K562 (cell line): ENCODE results near the gene MTRF1L.

Source experiments
- SMARCA4 ChIP-seq: fragments of 450-650 bp; IDR thresholded peaks from 2 replicates; pipeline ENCODE4 v1.6.1; 2016
- TCF7L2 ChIP-seq: fragments of 150-350 bp; IDR thresholded peaks from 2 replicates; pipeline ENCODE4 v1.6.1; 2016; ENCODE audit warnings: low read depth, mild to moderate bottlenecking, low read length, moderate library complexity
- TF ChIP-seq, protein P1 (sequence below): sonication (generic); formaldehyde crosslinking; IDR thresholded peaks from 2 replicates; pipeline ENCODE4 v1.8.1; 2023; ENCODE audit warnings: missing genetic modification reagents, mild to moderate bottlenecking, borderline replicate concordance

DNA sequence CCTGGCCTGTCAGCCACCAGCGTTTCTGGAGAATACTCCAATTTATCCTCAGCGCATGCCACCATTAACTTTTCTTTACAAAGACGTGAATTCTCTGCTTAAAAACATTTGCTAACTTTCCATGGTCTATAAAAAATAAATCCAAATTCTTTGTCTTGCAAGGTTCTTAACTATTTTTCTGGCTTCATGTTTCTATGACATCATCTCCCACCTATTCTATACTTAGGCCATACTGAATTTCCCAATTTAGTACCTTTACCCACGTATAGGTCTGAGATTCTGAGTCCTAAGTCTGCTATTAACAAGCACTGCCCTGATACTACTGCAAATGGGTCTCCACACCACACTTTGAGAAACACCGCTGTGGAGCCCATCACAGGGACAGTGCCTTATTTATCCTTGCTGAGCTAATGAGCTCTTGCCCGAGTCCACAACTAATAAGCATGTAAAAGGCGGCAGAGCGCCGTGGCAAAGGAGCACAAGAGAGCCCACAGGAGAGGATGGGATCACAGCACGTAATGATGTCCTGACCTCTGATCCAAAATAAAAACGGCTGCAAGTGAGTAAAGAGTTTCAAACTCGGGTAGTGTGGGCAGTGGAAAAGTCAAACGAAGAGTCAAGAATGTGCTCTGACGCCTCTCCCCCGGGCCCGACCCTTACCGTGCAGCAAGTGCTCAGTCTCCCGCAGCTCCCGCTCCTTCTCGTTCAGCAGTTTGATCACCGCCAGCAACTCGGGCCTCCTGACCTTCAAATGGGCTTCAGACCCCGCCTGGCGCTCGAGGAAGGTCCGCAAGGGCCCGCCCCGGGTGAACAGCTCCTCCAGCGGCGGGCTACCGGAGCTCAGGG is 519 bp downstream of the MTRF1L start:
- no peak for TF ChIP-seq SMARCA4
- TF ChIP-seq, protein P1, sequence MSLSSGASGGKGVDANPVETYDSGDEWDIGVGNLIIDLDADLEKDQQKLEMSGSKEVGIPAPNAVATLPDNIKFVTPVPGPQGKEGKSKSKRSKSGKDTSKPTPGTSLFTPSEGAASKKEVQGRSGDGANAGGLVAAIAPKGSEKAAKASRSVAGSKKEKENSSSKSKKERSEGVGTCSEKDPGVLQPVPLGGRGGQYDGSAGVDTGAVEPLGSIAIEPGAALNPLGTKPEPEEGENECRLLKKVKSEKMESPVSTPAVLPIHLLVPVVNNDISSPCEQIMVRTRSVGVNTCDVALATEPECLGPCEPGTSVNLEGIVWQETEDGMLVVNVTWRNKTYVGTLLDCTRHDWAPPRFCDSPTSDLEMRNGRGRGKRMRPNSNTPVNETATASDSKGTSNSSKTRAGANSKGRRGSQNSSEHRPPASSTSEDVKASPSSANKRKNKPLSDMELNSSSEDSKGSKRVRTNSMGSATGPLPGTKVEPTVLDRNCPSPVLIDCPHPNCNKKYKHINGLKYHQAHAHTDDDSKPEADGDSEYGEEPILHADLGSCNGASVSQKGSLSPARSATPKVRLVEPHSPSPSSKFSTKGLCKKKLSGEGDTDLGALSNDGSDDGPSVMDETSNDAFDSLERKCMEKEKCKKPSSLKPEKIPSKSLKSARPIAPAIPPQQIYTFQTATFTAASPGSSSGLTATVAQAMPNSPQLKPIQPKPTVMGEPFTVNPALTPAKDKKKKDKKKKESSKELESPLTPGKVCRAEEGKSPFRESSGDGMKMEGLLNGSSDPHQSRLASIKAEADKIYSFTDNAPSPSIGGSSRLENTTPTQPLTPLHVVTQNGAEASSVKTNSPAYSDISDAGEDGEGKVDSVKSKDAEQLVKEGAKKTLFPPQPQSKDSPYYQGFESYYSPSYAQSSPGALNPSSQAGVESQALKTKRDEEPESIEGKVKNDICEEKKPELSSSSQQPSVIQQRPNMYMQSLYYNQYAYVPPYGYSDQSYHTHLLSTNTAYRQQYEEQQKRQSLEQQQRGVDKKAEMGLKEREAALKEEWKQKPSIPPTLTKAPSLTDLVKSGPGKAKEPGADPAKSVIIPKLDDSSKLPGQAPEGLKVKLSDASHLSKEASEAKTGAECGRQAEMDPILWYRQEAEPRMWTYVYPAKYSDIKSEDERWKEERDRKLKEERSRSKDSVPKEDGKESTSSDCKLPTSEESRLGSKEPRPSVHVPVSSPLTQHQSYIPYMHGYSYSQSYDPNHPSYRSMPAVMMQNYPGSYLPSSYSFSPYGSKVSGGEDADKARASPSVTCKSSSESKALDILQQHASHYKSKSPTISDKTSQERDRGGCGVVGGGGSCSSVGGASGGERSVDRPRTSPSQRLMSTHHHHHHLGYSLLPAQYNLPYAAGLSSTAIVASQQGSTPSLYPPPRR, result no peak
- no peak for TF ChIP-seq TCF7L2
